Left colon (tissue), 2 donors: ENCODE data around the gene NCAPD3. TPM values are rescaled to one million over a fixed set of nuclear protein-coding genes. Genes with fewer than 3 reads are reported as not detected.

Experiments
- ATAC-seq: fragments of 200-7000 bp; cut with Tn5 transposase; one replicate; pipeline ENCODE4 v1.9.1; 2020; ENCODE audit warnings: mild to moderate bottlenecking, moderate library complexity
- DNase-seq, 2 donors: peaks; one replicate each; pipeline ENCODE4 v3.0.0-alpha.2; 2020
- intact Hi-C, 2 donors: fragments of 100-400 bp; cut with DNase I in 1 of 2; cut with micrococcal nuclease in 1 of 2; formaldehyde crosslinking; loops; one replicate each; pipeline versions ENCODE4 v1.11.2 to v1.14.0; 2022; cut with DNase I, micrococcal nuclease
- long read RNA-seq: library from polyadenylated mRNA; unstranded; transcript quantifications from one replicate; pipeline ENCODE4 v2.0.0, GENCODE V29; 2021
- total RNA-seq, 2 donors: library from RNA; stranded (reverse); fragmentation: NEBNext Ultra II Directional; extraction: Animal tissue kit (Norgen Biotek cat#: 25700); gene quantifications; one replicate each; pipeline ENCODE4 v1.2.1, GENCODE V29; 2021
- donor health status: DM: no; HTN: no; CAD: no.
- donor health status: DM: yes; HTN: yes; CAD: no.

NCAPD3 gene, protein sequence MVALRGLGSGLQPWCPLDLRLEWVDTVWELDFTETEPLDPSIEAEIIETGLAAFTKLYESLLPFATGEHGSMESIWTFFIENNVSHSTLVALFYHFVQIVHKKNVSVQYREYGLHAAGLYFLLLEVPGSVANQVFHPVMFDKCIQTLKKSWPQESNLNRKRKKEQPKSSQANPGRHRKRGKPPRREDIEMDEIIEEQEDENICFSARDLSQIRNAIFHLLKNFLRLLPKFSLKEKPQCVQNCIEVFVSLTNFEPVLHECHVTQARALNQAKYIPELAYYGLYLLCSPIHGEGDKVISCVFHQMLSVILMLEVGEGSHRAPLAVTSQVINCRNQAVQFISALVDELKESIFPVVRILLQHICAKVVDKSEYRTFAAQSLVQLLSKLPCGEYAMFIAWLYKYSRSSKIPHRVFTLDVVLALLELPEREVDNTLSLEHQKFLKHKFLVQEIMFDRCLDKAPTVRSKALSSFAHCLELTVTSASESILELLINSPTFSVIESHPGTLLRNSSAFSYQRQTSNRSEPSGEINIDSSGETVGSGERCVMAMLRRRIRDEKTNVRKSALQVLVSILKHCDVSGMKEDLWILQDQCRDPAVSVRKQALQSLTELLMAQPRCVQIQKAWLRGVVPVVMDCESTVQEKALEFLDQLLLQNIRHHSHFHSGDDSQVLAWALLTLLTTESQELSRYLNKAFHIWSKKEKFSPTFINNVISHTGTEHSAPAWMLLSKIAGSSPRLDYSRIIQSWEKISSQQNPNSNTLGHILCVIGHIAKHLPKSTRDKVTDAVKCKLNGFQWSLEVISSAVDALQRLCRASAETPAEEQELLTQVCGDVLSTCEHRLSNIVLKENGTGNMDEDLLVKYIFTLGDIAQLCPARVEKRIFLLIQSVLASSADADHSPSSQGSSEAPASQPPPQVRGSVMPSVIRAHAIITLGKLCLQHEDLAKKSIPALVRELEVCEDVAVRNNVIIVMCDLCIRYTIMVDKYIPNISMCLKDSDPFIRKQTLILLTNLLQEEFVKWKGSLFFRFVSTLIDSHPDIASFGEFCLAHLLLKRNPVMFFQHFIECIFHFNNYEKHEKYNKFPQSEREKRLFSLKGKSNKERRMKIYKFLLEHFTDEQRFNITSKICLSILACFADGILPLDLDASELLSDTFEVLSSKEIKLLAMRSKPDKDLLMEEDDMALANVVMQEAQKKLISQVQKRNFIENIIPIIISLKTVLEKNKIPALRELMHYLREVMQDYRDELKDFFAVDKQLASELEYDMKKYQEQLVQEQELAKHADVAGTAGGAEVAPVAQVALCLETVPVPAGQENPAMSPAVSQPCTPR (N-terminal part only)
- total RNA-seq: 10 to 100 TPM; 11.5 to 17.0 TPM
- long read RNA-seq, partial matches to known transcripts: 2 of 5 reads
- long read RNA-seq, other reads (novel, unspliced or antisense): 3 of 5 reads

DNA sequence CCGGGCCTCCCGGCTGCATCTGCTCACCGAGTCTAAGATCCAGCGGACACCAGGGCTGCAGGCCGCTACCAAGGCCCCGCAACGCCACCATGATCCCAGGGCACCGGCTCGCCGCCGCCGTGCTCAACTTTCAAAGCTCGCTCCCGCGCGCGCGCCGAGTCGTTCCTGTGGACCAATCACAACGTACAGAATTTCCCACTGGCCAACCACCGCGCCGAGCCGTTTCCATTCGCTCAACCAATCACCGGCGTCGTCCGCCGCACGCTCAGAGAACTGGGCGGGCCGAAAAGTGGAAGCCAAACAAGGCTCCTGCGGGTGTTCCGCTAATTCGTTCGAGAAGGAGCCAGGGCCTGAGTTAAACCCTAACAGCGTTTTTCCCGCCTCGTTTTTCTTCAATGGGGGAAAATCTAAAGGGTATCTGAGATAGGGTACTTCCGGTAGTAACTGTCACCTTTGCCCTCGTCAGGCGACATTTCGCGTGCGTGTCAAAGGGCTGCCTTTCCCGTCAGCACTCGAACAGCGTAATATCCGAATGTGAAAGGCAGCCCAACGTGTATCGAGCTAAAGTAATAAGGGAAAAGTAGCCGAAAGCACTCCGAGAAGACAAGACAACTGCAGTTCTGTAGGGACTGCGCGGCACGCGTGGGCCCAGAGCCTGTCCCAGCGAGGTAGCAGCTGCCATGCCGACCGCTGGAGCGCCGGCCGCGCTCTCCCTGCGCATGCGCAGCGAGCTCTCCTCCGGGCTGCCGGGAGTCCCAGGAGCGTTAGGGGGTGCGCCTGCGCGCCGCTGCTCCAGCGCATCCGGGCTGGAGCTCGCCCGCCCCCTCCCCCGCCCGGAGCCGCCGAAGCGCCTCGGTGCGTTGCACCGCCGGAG, at the start of gene NCAPD3, which contains the start of gene VPS26B:
Gene NCAPD3, minus strand, starts transcription at position 132 of the 874 bp plus-strand sequence. Its CDS starts 41 bp downstream, at position 91.
Gene VPS26B, plus strand, starts transcription at position 836 of the 874 bp plus-strand sequence. CDS start 452 bp downstream, outside the sequence.
- DNase-seq: peak; percentile 96 to 98
- intact Hi-C loops: no loop called here
- ATAC-seq: peak; percentile 90

GRCh38 chr11:134273317-134273712, 49.5 kb upstream of the NCAPD3 start:
- ATAC-seq: no peak
- DNase-seq: no peak
- intact Hi-C loops: no loop called here

DNA sequence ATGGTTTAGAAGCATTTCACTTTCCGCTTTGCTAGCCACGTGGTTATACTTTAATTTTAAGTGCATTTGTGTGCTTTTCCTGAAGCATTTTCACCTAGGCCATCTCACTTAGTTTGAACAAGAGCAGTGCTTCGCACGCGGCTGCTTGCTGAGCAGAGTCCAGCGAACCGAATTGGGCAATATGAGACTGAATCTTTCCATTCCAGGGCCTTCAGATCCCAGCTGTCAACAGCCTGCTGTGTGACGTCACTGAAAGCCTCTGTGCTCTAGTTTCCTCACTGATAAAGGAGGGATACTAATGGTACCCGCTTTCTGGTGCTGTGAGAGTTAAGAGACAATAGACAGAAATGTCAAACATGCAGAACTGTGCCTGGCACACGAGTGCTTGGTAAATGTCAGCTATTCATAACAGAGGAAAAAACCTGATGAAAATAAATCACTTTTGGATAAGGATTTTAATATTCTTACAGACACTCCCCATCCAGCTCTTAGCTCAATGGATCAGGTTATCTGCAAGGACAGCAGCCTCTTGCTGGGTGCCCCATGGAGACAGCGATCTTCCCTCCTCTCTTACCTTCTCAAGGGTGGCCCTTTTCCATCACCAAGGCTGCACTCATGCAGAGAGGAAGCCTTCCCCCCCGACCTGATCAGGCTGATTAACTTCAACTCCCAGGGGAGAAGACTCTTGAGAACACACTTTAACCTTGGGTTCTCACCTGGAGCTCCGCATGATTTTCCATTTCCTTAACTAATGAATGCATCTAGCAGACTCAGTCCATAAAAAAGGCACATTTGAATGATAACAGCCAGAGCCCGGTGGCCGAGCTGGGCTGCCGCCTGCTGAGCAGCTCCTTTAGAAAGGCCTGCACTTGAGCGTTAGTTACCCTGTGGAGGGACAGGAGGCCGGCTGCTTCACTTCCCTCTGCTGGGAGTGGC, 48.9 kb upstream of the NCAPD3 start:
- DNase-seq: no peak
- no peak for ATAC-seq
- intact Hi-C loops: no loop called here

DNA sequence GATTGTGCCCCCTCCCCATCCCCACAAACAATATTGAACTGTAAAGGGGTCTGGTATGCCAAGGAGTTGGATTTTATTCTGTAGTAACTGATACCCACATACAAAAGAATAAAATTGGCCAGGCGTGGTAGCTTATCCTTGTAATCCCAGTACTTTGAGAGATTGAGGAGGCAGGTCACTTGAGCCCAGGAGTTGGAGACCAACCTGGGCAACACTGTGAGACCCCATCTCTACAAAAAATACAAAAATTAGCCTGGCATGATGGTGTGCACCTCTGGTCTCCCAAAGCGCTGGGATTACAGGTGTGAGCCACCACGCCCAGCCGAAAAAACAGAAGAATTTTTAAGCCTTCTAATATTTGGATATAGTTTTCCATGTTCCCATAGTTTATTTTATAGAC, 48.2 kb upstream of the NCAPD3 start:
- ATAC-seq (no peak), DNase-seq (no peak)
- intact Hi-C loops: no loop called here

GRCh38 chr11:134270250-134270714, 46.5 kb upstream of the NCAPD3 start:
- ATAC-seq (no peak), DNase-seq (no peak)
- intact Hi-C loops: no loop called here

DNA sequence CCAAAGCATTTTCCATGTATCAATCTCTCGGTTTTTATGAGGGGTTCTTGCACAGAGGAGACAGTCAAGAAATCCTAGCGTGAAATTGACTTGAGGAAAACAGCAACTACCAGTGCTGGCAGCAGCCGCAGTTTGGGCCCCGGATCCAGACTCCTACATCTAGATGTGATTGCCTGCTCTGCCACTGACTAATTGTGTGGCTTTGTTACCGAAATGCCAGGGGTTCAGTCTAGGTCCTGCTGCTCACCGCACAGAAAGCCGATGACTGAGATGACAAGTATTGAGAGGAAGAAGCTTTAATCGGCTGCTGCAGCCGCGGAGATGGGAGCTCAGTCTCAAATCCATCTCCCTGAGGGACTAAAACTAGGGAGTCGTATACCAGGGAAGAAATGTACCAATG, 44.2 kb upstream of the NCAPD3 start:
- intact Hi-C loops: no loop called here
- DNase-seq (no peak), ATAC-seq (no peak)

- no peak for DNase-seq
- ATAC-seq: no peak
- intact Hi-C loops: no loop called here
Observed at GRCh38 chr11:134267461-134267860, 43.7 kb upstream of the NCAPD3 start.

DNA sequence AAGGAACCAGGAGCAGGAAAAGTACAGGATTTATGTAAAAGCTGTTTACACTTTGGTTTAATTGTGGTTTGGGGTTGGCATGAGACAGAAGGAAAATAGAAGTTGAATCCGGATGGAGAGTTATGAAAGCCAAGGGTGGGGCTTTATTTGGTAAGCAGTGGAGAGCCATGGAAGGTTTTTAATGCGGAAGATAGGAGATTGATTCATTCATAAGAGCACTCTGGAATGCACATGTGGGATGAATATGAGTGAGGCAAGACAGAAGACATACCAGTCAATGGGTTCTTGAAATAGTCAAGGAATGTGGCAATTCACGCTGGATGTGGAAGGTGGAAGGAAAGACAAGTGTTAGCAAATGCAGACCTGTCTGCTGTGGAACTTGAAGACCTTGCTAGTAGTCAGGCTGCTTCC, 43.1 kb upstream of the NCAPD3 start:
- intact Hi-C loops: no loop called here
- ATAC-seq: peak; percentile 70
- no peak for DNase-seq

DNA sequence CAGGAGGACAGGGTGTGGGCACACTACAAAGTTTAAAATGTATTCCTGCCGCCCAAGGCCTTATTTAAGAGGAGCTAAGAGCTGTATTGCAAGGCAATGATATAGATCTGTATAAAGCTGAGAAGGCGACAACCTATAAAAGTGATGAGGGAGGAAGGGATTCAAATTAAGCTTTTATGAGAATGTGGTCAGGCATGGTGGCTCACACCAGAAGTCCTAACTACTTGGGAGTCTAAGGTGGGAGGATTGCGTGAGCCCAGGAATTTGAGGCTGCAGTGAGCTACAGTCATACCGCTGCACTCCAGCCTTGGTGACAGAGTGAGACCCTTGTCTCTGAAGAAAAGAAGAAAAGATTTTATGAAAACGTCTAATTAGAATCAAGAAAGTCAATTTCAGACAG, 42.7 kb upstream of the NCAPD3 start:
- peak; percentile 14 for ATAC-seq
- no peak for DNase-seq
- intact Hi-C loops: no loop called here

DNA sequence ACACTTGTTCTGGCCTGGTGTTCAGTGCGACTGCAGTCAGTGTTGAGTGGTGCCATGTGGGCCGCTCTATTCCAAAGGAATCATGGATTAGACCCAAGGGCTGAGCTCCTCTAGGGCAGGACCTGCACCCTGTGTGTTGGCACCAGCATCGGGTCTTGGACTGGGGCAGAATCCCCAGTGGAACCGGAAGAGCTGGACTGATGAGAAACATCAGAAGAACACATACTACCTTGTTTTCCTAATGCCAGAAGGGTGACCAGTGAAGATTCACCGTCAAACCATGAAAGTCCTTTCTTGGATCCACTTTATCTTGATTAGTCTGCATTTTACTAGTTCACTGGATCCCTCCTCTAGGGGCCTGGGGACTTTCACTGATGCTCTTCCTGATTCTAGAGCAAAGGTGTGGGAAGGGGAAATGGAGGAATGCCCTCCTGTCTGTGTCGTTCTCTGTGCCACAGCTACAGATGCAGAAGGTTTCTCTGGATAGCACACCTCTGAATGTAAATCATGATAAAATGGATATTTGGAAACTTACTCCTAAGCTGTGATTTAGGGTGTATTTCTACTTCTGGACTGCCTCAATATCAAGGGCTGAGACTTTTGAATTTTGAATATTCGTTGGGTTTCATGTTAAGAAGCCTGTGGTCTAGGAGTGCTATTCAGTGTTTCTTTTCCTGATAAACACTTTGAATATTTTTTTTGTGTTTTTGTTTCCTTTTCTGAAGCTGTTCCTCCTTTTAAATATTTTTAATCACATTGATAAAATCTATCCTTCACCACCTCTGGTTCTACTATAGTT, 41.4 kb upstream of the NCAPD3 start:
- intact Hi-C loops: no loop called here
- DNase-seq: no peak

DNA sequence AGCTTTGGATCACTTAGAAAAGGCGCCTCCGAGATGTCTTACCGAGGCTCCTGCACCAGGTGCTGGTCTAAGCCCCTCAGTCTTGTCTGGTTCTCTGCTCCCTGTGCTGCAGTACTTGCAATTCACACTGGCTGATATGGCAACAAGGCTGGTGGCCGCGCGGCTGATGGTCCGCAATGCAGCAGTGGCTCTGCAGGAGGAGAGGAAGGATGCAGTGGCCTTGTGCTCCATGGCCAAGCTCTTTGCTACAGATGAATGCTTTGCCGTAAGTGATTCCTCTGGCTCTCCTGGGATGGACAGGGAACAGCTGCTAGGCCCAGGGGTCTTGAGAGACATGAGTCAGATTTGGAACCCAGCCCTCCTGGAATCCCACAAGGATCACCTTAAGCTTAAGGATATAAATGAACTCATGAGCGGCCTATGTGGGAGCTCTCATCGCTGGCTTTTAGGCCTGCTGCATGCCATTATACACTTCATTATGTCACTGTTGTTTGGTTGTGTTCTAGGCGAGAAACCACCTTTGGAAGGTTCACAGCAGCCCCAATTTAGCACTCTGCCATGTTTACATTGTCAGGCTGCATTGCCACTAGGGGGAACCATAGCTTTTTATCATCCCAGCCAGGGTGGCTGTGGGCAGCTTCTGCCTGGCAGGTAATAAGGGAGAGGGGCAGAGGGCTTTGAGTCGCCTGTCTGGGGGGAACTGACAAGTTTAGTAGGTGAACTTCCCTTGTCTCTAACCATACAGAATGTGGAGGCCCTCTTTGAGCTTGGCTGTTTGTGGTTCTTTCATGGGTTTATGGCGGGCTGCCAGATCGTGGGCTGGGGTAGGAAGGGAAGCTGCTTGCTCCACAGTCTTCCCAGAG, 38.1 kb upstream of the NCAPD3 start:
- peak in 1 of 2 donors; percentile 20 for DNase-seq
- intact Hi-C loops: no loop called here
- ATAC-seq: peak; percentile 67

More for the DNA sequence above, 41.4 kb upstream of the NCAPD3 start:
- no peak for ATAC-seq

DNA sequence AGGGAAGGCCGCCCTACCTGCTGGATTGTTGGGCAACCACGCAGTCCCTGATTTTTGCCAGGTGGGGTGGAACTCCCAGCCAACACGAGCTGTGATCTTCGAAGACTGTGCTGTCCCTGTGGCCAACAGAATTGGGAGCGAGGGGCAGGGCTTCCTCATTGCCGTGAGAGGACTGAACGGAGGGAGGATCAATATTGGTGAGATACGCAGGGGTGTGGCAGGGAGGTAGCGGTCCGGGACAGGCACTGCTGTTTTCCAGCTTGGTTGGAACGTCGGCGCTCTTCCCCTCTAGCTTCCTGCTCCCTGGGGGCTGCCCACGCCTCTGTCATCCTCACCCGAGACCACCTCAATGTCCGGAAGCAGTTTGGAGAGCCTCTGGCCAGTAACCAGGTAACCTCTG, 37.2 kb upstream of the NCAPD3 start:
- ATAC-seq (no peak), DNase-seq (no peak)
- intact Hi-C loops: no loop called here

DNA sequence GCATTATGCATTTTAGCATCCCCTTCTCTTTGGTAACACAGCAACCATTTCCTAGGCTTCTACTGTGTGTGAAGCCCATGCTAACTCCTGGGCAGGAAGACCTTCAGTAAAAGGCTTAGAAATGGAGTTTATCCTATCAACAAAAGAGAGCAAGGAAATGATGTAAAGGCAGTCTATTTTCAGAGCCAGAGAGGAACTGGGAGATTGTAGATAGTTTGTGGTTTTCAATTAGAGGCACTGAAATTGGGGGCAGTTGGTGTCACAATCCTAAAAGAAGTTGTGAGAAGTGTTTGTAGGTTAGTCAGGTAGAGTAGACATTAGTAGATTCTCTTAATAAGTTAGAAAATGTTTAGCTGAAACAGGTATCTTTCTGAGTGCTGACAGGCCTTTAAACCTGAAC, 36.7 kb upstream of the NCAPD3 start:
- intact Hi-C loops: no loop called here
- ATAC-seq: no peak

DNA sequence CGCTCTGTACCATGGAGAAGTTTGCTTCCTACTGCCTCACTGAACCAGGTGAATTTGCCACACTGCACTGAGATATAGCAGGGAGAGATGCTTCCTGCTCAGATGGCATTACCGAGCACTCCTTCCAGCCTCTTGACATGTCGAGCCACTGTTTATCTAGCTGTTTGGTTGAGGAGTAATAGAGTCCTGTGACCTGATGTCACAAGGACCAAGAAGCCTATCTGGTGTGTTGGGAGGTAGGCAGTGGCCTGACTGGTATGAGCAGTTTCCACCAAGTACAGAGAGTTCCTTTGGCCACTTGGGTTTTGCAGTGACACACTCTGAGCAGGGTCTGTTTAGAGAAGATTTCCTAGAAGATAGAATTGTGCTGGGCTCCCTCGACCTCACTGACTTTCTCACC, 34.8 kb upstream of the NCAPD3 start:
- no peak for ATAC-seq
- DNase-seq: no peak

More for the DNA sequence above, 36.7 kb upstream of the NCAPD3 start:
- no peak for DNase-seq

GRCh38 chr11:134257101-134257500, 33.3 kb upstream of the NCAPD3 start:
- DNase-seq (no peak), ATAC-seq (no peak)
- intact Hi-C loops: no loop called here

More for the DNA sequence above, 34.8 kb upstream of the NCAPD3 start:
- intact Hi-C loops: no loop called here
